Measurements from ENCODE around the gene AVPR1A. TPM values are rescaled to one million over a fixed set of nuclear protein-coding genes. Genes with fewer than 3 reads are reported as not detected.

Gene AVPR1A
- total and polyA plus RNA-seq, 8 donors: 0.16 to 1.1 (median 0.55) TPM

- no peak overlapping the region for H3K27ac ChIP-seq
- H3K27me3 ChIP-seq: peaks cover 0 to 78% (median 15%) of the 10 kb centered on the region in 4 donors
- FAIRE-seq (no peak), ATAC-seq (peak; percentile 73 to 86 (median 85)), DNase-seq (peak in 5 of 6 donors; percentile 15 to 55 (median 28))
- peak; percentile 36 to 66 (median 66) for TF ChIP-seq CTCF (IDR thresholded peaks at IDR 0.05)
- WGBS, 2 donors: 1% methylated on average over 26 of the region's 26 CpGs
- H3K9me3 ChIP-seq: no peaks in the 10 kb centered on the region
- H3K4me3 ChIP-seq: peak overlapping the region in 2 of 4 donors; percentile 37 to 50
- H3K36me3 ChIP-seq: no peaks in the 10 kb centered on the region
- intact Hi-C loops (cut with DNase I): no loop called here
- peaks cover 0 to 11% (median 10%) of the 10 kb centered on the region in 3 donors for H3K4me1 ChIP-seq
These were observed 771 bp upstream of the AVPR1A start for GRCh38 chr12:63151623-63152320.

DNA sequence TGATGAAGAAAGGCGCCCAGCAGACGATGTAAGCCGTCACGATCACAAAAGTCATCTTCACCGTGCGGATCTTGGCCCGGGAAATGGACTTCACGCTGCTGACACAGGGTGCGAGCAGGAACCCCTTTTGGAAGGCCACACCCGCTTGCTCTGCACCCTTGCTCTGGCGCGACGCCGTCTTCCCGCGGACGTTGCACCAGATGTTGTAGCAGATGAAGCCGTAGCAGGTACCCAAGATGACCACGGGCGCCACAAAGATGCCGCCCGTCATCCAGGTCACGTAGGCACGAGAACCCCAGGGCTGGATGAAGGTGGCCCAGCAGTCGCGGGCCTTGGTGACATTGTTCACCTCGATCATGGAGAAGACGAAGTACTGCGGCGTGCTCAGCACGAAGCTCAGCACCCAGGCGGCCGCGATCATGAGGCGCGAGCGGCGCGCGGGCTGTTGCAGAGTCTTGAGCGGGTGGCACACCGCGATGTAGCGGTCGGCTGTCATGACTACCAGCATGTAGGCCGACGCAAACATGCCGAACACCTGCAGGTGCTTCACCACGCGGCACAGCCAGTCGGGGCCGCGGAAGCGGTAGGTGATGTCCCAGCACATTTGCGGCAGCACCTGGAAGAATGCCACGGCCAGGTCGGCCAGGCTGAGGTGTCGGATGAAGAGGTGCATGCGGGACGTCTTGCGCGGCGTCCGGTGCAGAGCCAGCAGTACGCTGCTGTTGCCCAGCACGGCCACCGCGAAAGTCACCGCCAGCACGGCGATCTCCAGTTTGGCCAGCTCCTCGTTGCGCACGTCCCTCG, 890 bp downstream of the AVPR1A start:
- DNase-seq (peak in 5 of 6 donors; percentile 14 to 78 (median 26)), ATAC-seq (peak; percentile 24 to 31 (median 30)), FAIRE-seq (no peak)
- 9 to 11% methylated on average over 74 to 75 of the region's 75 CpGs for WGBS, 2 donors
- H3K9me3 ChIP-seq: no peaks in the 10 kb centered on the region
- peaks cover 0 to 74% (median 15%) of the 10 kb centered on the region in 4 donors for H3K27me3 ChIP-seq
- H3K36me3 ChIP-seq: no peaks in the 10 kb centered on the region
- H3K4me3 ChIP-seq: peak overlapping the region; percentile 6 to 50 (median 28)
- TF ChIP-seq CTCF (IDR thresholded peaks at IDR 0.05): no peak
- intact Hi-C loops (cut with DNase I): no loop called here
- H3K27ac ChIP-seq: no peak overlapping the region
- peaks cover 0 to 11% (median 10%) of the 10 kb centered on the region in 3 donors for H3K4me1 ChIP-seq

DNA sequence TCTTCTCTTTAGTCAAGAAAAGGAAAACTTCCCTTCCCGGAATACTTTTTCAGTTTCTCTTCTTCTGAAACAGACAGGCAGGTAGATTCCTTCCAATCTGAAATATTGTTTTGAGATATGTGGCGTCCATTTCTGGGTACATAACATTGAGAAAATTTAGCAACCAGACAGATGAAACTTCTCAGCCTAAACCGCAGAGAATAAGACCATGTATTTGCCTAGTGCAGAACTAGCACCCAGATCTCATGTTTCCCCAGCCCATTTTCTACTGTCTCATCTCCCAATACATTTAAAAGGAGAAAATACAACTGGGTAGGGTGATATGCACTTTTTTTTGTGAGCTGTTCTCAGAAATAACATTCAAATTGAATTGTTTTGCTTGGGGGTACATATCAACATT, 6.4 kb downstream of the AVPR1A start:
- FAIRE-seq (no peak), DNase-seq (no peak), ATAC-seq (no peak)
- intact Hi-C loops (cut with DNase I): no loop called here
- no peak for TF ChIP-seq CTCF (IDR thresholded peaks at IDR 0.05)
- 71 to 83% methylated on average over 3 of the region's 3 CpGs for WGBS, 2 donors
- Histone ChIP-seq H3K4me1 (no peaks in the 10 kb centered on the region), H3K4me3 (no peak overlapping the region), H3K27me3 (peaks cover 0 to 30% (median 15%) of the 10 kb centered on the region in 4 donors), H3K9me3 (no peaks in the 10 kb centered on the region), H3K36me3 (no peaks in the 10 kb centered on the region), H3K27ac (no peak overlapping the region)

GRCh38 chr12:63138488-63138887, 12.5 kb downstream of the AVPR1A start:
- Histone ChIP-seq H3K4me1 (no peaks in the 10 kb centered on the region), H3K27me3 (no peaks in the 10 kb centered on the region), H3K36me3 (no peaks in the 10 kb centered on the region), H3K9me3 (no peaks in the 10 kb centered on the region), H3K4me3 (no peak overlapping the region), H3K27ac (no peak overlapping the region)
- FAIRE-seq: no peak
- intact Hi-C loops (cut with DNase I): no loop called here
- WGBS, 2 donors: 14 to 16% methylated on average over 4 of the region's 4 CpGs
- no peak for DNase-seq
- no peak for TF ChIP-seq CTCF (IDR thresholded peaks at IDR 0.05)
- ATAC-seq: peak in 2 of 4 donors; percentile 48 to 49
